Heart left ventricle (tissue), 13 donors: Measurements from ENCODE around the gene PLPPR1.

Source experiments
- POLR2A ChIP-seq, 2 donors: fragments of 450-650 bp; IDR thresholded peaks; one replicate each; pipeline ENCODE4 v1.6.1; 2017; ENCODE audit warnings: antibody characterized with exemption in 2 of 2, mild to moderate bottlenecking in 2 of 2, moderate library complexity in 2 of 2
- TF ChIP-seq, protein P1 (sequence below), 12 donors: fragments of 200-600 bp; sonication (generic) in 4 of 12; IDR thresholded peaks; one replicate each; pipeline versions ENCODE4 v1.5.0 to v1.8.0; 2018 to 2022; ENCODE audit warnings: antibody characterized with exemption in 12 of 12, mild to moderate bottlenecking in 5 of 12
- donor health status: ischemic (EF 13 %, LVEDD 7.1; RV severe dilation, severe dysfunction).
- donor health status: DM: no; HTN: yes; CAD: no.
- donor health status: DM: no; HTN: no; CAD: no.
- donor health status: ischemic (EF 25% LVEDD 6.9; RV normal size, moderate dysfunction).
- donor health status: ischemic (EF 25% LVEDD 5.7; RV mildly dilated, moderate dysfunction).
- donor health status: ischemic (EF 35%, LVEDD 5.7; RV mildly dilated, moderate dysfunction).
- donor health status: nonischemic (EF 11% LVEDD 7.7; RV severe dilation, severe dysfunction).
- donor health status: DM: yes; HTN: yes; CAD: no.
- donor health status: PGD.
- donor health status: ischemic (EF 29% LVEDD 5.4; RV normal size, mild dysfunction).
- donor health status: nonischemic (EF 23%, LVEDD 6.1; RV moderate dilation, normal function).

DNA sequence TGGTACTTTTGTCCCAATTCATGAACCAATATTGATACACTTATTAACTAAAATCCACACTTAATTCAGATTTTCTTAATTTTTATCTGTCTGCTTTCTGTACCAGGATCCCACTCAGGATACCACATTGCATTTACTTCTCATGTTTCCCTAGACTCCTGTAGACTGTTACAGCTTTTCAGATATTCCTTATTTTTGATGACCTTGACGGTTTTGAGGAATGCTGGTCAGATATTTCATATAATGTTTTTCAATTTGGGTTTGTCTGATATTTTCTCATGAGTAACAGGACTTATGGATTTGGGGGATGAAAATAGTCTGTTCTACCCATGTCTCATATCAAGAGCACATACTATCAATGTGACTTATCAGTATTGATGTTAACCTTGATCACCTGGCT, 37.4 kb downstream of the PLPPR1 start:
- no peak for TF ChIP-seq POLR2A (IDR thresholded peaks at IDR 0.05)
- TF ChIP-seq, protein P1, sequence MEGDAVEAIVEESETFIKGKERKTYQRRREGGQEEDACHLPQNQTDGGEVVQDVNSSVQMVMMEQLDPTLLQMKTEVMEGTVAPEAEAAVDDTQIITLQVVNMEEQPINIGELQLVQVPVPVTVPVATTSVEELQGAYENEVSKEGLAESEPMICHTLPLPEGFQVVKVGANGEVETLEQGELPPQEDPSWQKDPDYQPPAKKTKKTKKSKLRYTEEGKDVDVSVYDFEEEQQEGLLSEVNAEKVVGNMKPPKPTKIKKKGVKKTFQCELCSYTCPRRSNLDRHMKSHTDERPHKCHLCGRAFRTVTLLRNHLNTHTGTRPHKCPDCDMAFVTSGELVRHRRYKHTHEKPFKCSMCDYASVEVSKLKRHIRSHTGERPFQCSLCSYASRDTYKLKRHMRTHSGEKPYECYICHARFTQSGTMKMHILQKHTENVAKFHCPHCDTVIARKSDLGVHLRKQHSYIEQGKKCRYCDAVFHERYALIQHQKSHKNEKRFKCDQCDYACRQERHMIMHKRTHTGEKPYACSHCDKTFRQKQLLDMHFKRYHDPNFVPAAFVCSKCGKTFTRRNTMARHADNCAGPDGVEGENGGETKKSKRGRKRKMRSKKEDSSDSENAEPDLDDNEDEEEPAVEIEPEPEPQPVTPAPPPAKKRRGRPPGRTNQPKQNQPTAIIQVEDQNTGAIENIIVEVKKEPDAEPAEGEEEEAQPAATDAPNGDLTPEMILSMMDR (IDR thresholded peaks at IDR 0.05), result no peak
